NCI-H510A (cell line): ENCODE data around the gene NFKBIE.

Experiments used
- DNase-seq: peaks from one replicate; lab custom pipeline; 2025; lab: John Stamatoyannopoulos, UW

Gene NFKBIE

GRCh38 chr6:44272999-44273566, 7.7 kb upstream of the NFKBIE start:
- DNase-seq: no peak

- no peak for DNase-seq
These were observed 7.2 kb upstream of the NFKBIE start for GRCh38 chr6:44272529-44272928.

DNA sequence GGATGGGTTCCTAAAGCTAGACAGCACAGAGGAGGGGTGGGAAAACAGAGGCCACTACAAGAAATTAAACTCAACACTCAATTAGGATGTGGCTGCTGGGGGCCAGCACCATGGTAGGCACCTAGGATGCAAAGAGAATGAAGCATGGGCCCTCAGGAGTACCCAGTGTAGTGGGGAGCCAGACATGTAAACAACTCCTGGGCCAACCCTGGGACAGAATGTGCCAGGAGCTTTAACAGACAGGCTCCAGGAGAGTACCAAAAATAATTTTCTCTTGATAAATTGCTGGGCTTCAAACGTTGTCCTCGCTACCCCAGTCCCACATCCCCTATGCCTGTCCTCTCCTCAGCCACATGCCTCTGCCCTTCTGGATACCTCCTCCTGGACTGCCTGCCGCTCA, 6.6 kb upstream of the NFKBIE start:
- DNase-seq: no peak

DNA sequence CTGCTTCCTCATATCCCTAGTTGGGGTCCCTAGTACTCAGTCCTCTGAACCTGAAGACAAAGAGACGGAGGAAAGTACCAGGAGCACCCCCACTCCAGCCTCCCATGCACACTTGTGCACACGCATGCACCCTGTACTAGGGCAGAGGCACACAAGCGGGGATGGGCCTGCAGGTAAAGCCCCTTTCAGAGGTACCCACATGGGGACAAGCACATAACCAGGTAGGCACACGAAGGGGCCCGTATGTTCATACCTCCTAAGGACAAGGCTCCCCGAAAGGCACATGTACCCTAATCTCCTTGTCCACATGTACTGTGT, 6.0 kb upstream of the NFKBIE start:
- DNase-seq: no peak

- peak; percentile 37 for DNase-seq
These were observed 5.4 kb upstream of the NFKBIE start for GRCh38 chr6:44270526-44271405.

GRCh38 chr6:44269921-44270525, 4.7 kb upstream of the NFKBIE start, which contains the start of gene TMEM151B:
Gene TMEM151B (plus strand): TSS chr6:44270450. CDS start chr6:44270743, 293 bp downstream.
- DNase-seq: no peak

DNA sequence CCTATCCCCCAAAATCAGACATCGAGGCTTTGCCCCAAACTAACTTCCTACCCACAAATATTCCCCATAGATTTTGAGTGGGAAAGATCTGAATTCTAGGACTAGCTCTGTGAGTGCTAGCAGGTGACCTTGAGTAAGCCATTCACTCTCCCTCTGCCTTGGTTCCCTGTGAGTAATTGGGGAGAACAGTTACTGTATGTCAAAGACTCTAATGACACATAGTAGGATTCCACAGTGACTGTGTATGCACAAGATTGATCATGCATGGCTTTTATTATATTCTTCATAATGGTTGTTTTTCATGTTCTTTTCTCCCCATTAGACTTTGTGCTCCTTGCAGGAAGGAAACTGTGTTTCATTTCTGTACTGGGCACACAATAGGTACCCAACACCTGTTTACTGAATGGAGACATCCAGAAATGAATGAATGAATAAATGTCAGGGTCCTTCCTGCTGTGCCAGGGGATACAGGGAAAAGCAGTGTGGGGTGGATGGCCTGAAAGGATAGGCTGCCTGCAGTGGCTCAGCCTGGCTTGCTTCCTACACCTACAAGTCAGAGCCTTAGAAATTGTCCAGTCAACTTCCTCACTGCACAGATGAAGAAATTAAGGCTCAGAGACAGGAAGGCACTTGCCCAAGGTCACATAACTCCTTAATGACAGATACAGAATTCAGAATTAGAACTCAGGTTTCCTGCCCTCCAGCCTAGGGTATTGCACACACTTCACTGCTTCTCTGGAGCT, 4.0 kb upstream of the NFKBIE start:
- DNase-seq: no peak

DNA sequence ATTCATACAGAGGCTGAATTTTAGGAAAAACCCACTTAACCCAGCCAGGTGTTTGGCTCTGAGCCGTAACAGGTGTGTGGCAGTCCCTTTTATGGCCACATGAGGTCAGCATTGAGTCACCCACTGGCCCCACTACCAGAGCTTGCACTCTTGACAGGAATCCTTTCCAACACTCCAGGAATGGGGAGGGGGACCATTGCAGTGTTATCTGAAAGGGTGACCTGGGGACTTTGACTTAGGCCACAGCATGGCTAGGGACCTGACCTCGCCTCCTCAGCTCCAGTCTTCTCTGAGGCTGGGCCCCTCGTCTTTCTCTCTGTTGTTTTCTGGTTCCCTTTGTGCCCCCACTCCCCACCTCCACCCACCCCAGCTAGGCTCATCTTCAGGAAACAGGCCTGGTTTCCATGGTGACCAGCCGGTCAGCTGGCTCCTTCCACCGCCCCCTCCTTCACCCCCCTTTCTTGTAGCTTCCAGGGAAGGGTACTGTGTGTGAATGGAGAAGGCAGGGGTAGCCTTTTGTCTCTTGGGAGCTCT, 2.8 kb upstream of the NFKBIE start:
- no peak for DNase-seq

DNA sequence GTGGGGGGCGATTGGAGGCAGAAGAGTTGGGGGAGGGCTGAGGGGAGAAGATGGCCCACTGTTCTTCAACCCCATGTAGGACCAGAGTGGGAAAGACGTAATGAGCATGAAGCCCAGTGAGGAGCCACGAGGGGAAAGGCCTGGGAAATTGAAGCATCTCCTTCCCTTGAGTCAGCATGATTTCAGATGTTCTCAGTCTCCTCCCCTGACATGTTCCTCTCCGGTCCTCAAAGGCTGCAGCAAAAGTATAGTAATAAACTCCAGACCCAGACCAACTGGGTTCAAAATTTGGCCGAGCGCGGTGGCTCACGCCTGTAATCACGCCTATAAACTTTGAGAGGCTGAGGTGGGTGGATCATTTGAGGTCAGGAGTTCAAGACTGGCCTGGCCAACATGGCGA, 1.9 kb upstream of the NFKBIE start:
- no peak for DNase-seq

DNA sequence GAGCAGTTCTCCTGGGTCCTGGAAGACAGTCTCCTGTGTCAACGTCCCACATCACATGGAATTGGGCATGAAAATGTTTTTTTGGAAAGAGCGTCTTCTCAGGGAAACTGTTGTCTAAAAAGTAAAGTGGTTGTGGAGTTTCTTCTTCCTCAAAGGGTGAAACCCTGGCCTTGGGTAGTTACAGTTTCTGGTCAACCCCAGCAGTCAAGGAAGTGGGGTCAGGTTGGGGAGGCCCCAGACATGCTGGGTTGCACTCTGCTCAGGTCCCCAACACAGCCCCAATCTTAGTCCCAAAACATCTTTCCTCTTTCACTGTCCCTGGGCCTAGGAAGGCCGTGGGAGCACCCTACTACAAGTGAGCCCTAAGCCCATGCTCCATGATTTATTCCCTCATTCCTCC, 996 bp upstream of the NFKBIE start:
- no peak for DNase-seq

DNA sequence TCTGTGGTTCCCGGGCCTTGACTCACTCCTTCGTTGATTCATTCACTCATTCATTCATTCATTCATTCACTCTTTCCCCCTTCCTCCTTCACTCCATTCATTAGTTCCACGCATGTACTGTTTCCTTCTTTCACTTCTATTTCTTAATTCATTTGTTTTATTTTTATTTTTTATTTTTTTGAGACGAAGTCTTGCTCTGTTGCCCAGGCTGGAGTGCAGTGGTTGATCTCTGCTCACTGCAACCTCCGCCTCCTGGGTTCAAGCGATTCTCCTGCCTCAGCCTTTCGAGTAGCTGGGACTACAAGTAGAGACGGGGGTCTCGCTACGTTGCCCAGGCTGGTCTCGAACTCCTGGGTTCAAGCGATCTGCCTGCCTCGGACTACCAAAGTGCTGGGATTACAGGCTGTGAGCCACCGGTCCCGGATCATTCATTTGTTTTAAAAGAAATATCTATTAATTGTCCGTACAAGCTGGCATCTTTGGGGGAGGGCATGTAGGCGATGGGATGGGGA, 427 bp upstream of the NFKBIE start:
- no peak for DNase-seq

GRCh38 chr6:44264154-44265006, 971 bp downstream of the NFKBIE start:
- DNase-seq: no peak

DNA sequence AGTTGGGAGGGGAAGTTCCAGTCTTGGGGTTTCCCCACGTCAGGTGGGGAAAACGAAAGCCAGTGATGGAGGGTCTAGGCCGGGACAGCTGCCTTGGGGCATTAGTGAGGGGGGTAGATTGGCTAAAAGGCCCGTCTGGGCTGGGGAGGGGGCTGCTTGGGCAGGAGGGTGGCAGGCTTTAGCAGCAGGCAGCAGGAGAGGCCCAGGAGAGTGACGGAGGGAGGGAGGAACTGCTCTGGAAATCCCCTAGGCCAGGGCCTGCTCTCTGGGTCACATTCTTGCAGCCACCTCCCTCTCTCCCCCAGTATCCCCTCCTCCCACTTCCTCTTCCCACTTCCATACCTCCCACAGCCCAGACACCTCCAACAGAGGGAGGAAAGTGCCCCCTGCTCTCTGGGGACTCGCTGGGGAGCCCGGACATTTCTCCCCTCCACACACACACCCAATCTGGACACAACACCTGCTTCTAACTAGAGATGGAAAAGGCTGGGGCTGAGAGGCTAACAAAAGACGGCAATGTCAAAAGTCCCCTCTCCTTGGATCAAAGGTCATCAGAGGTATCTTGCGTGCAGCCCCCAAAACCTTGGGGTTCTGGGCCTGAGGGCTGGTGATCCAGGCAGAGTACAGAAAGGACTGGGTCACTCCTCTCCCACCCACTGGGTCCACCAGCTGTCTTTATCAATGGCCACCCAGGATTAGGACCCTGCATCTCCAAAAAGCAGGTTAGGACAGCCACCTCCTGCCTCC, 1.8 kb downstream of the NFKBIE start:
- no peak for DNase-seq

- DNase-seq: no peak
These were observed 2.6 kb downstream of the NFKBIE start for GRCh38 chr6:44262467-44263353.

- DNase-seq: no peak
These were observed 3.8 kb downstream of the NFKBIE start for GRCh38 chr6:44261581-44261980.

- DNase-seq: no peak
These were observed 4.7 kb downstream of the NFKBIE start for GRCh38 chr6:44260451-44261297.

DNA sequence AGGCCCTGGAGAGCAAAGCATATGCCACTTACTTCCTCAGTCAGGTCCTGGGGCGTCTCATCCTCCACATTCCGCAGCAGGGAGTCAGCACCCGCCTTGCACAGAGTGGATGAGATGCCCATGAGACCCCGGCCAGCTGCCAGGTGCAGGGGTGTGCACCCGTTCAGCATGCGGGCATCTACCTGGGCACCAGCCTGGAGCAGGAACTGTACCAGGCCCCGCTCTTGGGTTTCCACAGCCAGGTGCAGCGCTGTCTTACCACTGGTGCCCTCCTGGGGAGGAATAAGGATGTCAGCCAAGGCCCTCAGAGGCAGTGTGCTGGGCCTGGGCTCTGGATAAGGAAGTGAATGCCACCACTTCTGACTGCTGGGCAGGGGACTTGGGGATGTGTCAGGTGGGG, 5.3 kb downstream of the NFKBIE start:
- DNase-seq: no peak

GRCh38 chr6:44258921-44259320, 6.4 kb downstream of the NFKBIE start:
- no peak for DNase-seq
